ENCODE measurements around the gene IL4I1. TPM values are rescaled to one million over a fixed set of nuclear protein-coding genes. Genes with fewer than 3 reads are reported as not detected.

The IL4I1 gene
- polyA plus RNA-seq, 1 experiment, result 0.30 TPM

DNA sequence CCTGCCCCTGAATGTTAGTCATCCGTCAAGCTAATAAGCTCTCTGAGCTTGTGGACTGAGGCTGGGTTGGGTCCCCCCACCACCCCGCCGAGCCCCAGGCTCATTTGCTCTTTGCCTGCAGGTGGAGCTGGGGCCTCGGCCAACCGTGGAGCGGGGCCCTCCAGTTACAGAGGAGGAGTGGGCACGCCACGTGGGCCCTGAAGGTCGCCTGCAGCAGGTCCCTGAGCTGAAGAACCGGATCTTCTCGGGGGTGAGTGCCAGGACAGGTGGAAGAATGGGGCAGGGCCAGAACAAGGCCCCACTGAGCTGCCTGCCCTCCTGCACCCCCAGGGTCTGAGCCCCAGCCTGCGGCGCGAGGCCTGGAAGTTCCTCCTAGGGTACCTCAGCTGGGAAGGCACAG lies 14.0 kb downstream of the IL4I1 start:
- no peak for DNase-seq (ENCODE audit: low read depth, low spot score)
- no peak overlapping the region for H3K4me3 ChIP-seq (ENCODE audit: low read depth, low read length)
- CTCF ChIA-PET, result no interaction called here
- peaks cover 13% of the 10 kb centered on the region for H3K9me3 ChIP-seq (ENCODE audit: control insufficient read depth, insufficient read depth, low read length)
- POLR2A ChIA-PET, result interaction anchor here (0.6 kb wide), 1 partner anchor 10 kb away, joined by 11 read pairs; no protein-coding TSS in a partner anchor
- H3K27me3 ChIP-seq (ENCODE audit: control insufficient read depth, insufficient read depth, low read length), result no peaks in the 10 kb centered on the region
- no peak overlapping the region for H3K27ac ChIP-seq (ENCODE audit: low read depth, low read length)
- TF ChIP-seq, protein P1, sequence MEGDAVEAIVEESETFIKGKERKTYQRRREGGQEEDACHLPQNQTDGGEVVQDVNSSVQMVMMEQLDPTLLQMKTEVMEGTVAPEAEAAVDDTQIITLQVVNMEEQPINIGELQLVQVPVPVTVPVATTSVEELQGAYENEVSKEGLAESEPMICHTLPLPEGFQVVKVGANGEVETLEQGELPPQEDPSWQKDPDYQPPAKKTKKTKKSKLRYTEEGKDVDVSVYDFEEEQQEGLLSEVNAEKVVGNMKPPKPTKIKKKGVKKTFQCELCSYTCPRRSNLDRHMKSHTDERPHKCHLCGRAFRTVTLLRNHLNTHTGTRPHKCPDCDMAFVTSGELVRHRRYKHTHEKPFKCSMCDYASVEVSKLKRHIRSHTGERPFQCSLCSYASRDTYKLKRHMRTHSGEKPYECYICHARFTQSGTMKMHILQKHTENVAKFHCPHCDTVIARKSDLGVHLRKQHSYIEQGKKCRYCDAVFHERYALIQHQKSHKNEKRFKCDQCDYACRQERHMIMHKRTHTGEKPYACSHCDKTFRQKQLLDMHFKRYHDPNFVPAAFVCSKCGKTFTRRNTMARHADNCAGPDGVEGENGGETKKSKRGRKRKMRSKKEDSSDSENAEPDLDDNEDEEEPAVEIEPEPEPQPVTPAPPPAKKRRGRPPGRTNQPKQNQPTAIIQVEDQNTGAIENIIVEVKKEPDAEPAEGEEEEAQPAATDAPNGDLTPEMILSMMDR (IDR thresholded peaks at IDR 0.05; ENCODE audit: low read depth, low read length), result no peak

DNA sequence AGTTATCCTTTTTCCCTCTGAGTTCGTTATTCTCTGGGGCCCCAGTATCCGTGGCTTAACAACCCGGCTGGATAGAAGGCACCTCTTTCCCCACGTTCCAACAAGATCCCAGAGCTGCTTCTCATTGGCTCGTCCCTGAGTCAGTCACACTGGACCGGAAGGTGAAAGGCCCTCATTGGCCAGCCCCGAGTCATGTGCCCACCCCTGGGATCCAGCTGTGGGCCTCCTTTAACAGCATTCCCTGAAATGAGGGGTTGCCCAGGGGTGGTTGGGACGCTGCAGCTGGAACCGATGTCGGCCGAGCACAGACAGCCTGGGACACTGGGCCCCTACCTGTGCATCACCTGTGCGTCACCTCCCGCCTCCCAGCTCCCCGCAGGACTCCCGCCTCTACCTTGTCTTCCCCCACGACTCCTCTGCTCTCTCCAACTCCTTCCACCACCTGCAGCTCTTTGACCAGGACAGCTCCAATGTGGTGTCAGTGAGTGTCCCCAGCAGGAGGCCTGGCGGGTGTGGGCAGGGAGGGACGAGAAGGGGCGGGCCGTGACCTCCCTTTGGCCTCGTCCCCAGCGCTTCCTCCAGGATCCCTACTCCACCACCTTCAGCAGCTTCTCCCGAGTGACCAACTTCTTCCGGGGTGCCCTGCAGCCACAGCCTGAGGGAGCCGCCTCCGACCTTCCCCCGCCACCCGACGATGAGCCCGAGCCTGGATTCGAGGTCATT lies 14.9 kb downstream of the IL4I1 start:
- no peak for DNase-seq (ENCODE audit: low read depth, low spot score)
- H3K27ac ChIP-seq (ENCODE audit: low read depth, low read length), result no peak overlapping the region
- CTCF ChIA-PET, result no interaction called here
- H3K4me3 ChIP-seq (ENCODE audit: low read depth, low read length), result no peak overlapping the region
- H3K9me3 ChIP-seq (ENCODE audit: control insufficient read depth, insufficient read depth, low read length), result peaks cover 13% of the 10 kb centered on the region
- POLR2A ChIA-PET, result no interaction called here
- no peaks in the 10 kb centered on the region for H3K27me3 ChIP-seq (ENCODE audit: control insufficient read depth, insufficient read depth, low read length)
- TF ChIP-seq, protein P1 (IDR thresholded peaks at IDR 0.05; ENCODE audit: low read depth, low read length), result no peak

DNA sequence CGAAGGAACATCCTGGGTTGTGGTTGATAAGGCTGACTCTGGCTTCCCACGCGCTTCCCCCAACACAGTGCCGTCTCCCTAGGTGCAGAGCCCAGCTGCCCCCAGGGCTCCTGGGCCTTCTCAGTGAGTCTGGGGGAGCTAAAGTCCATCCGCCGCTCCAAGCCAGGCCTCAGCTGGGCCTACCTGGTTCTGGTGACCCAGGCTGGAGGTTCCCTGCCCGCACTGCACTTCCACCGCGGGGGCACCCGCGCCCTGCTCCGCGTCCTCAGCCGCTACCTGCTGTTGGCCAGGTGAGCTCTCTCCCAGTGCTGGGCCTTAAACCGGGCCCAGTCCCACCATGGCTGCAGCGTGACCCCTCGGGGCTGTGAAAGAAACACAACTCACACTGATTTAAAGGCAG lies 15.5 kb downstream of the IL4I1 start:
- H3K27ac ChIP-seq (ENCODE audit: low read depth, low read length), result no peak overlapping the region
- peaks cover 13% of the 10 kb centered on the region for H3K9me3 ChIP-seq (ENCODE audit: control insufficient read depth, insufficient read depth, low read length)
- ChIA-PET CTCF (no interaction called here), POLR2A (no interaction called here)
- TF ChIP-seq, protein P1 (IDR thresholded peaks at IDR 0.05; ENCODE audit: low read depth, low read length), result no peak
- DNase-seq (ENCODE audit: low read depth, low spot score), result no peak
- no peaks in the 10 kb centered on the region for H3K27me3 ChIP-seq (ENCODE audit: control insufficient read depth, insufficient read depth, low read length)
- no peak overlapping the region for H3K4me3 ChIP-seq (ENCODE audit: low read depth, low read length)

DNA sequence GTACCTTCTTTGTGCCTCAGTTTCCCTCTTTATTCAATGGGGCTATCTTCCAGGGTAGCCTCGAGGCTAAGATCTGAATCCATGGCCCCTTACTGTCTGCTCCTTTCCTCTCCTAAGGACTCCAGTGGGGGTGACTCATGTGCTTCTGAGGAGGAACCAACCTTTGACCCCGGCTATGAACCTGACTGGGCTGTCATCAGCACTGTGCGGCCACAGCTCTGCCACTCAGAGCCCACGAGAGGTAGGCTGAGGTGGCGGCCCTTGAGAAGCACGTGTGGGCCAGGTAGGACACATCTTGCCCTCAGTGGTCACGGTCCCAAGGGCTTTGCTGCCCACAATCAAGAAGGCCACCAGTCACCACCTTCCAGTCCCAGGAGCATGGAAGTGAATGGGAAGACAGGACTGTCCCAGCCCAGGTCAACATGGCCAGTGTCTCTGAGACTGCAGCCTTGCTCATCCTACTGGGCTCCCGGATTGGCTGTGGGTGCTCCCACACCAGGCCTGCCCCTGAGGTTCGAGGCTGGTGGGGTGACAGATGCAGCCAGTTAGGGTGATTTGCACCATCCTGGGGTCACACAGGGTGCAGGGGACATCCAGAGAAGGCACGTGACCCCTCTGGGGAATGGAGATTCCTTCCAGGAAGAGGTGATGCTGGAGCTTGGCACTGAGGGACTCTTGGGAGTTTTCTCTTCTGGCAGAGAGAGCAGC lies 16.4 kb downstream of the IL4I1 start:
- ChIA-PET POLR2A (interaction anchor here (0.7 kb wide), 1 partner anchor 11 kb away, joined by 5 read pairs; no protein-coding TSS in a partner anchor), CTCF (no interaction called here)

More for the DNA sequence above, 16.4 kb downstream of the IL4I1 start:
- no peak for DNase-seq (ENCODE audit: low read depth, low spot score)
- no peaks in the 10 kb centered on the region for H3K27me3 ChIP-seq (ENCODE audit: control insufficient read depth, insufficient read depth, low read length)
- H3K9me3 ChIP-seq (ENCODE audit: control insufficient read depth, insufficient read depth, low read length), result peaks cover 13% of the 10 kb centered on the region
- peak overlapping the region; percentile 21 for H3K27ac ChIP-seq (ENCODE audit: low read depth, low read length)
- TF ChIP-seq, protein P1 (IDR thresholded peaks at IDR 0.05; ENCODE audit: low read depth, low read length), result no peak
- no peak overlapping the region for H3K4me3 ChIP-seq (ENCODE audit: low read depth, low read length)
